Hepatocyte (in vitro differentiated cells): ENCODE results near the gene GASK1A.

ENCODE experiments used
- EZH2 ChIP-seq: fragments of 200-600 bp; sonication (generic); IDR thresholded peaks from 2 replicates; pipeline ENCODE4 v1.6.1; 2016; ENCODE audit warnings: antibody characterized with exemption, mild to moderate bottlenecking, borderline replicate concordance
- EZH2phosphoT487 ChIP-seq: fragments of 200-600 bp; sonication (generic); IDR thresholded peaks from one replicate; pipeline ENCODE4 v1.6.1; 2018; ENCODE audit warnings: antibody characterized with exemption, mild to moderate bottlenecking, low read depth, moderate library complexity; ENCODE audit not compliant: unreplicated experiment, severe bottlenecking
- TF ChIP-seq, protein P1 (sequence below): fragments of 200-600 bp; sonication (generic); IDR thresholded peaks from 2 replicates; pipeline ENCODE4 v1.5.1; 2016; ENCODE audit warnings: antibody characterized with exemption, mild to moderate bottlenecking; ENCODE audit not compliant: poor library complexity

DNA sequence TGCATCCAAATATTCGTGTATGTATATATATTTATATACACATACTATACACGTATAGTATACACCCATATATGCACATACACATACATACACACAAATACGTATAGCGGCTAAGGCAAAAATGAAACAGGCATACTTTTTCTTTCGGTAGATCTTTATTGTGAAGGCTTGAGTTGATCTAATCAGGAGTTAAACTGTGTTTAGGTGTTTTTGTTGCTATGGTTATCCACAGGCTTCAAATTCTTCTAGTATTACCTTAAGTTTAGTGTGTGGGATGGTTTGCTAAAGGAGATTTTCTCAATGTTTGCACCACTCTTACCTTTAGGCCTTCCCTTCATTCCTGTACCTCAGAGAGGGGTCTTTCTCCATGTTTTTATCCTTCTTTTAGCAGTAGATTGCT is 45.0 kb upstream of the GASK1A start:
- TF ChIP-seq EZH2 (no peak), EZH2phosphoT487 (no peak)
- TF ChIP-seq, protein P1, sequence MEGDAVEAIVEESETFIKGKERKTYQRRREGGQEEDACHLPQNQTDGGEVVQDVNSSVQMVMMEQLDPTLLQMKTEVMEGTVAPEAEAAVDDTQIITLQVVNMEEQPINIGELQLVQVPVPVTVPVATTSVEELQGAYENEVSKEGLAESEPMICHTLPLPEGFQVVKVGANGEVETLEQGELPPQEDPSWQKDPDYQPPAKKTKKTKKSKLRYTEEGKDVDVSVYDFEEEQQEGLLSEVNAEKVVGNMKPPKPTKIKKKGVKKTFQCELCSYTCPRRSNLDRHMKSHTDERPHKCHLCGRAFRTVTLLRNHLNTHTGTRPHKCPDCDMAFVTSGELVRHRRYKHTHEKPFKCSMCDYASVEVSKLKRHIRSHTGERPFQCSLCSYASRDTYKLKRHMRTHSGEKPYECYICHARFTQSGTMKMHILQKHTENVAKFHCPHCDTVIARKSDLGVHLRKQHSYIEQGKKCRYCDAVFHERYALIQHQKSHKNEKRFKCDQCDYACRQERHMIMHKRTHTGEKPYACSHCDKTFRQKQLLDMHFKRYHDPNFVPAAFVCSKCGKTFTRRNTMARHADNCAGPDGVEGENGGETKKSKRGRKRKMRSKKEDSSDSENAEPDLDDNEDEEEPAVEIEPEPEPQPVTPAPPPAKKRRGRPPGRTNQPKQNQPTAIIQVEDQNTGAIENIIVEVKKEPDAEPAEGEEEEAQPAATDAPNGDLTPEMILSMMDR: no peak
